HG03460 (cell line): ENCODE measurements around the gene VCAN.

Experiments used
- ATAC-seq: cut with Tn5 transposase; IDR thresholded peaks from one replicate; pipeline ENCODE4 v1.9.1; 2021; ENCODE audit not compliant: unreplicated experiment

VCAN gene

DNA sequence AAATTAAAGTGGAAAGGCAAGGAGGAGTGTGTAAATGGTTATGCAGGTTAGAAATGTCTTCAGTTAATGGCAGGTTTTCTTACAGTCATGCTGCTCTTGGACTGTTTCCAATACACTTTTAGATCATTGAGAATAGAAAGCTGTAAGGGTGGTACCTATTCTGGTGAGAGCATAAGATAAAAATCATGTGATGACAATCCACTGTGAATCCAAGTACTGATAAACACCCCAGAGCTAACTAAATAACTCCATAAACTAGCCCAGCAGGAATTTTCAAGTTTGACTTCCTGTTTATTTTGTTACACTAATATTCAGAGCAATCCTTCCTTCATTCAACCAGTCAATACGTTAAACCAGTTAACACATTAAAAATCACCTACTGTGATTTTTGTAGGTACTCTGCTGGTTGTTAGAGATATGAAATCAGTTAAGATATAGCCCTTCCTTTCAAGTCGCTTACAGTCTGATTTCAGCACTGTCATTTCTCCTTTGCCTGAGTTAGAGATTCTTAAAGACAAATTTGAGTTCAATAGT lies 22.6 kb downstream of the VCAN start:
- ATAC-seq: no peak

DNA sequence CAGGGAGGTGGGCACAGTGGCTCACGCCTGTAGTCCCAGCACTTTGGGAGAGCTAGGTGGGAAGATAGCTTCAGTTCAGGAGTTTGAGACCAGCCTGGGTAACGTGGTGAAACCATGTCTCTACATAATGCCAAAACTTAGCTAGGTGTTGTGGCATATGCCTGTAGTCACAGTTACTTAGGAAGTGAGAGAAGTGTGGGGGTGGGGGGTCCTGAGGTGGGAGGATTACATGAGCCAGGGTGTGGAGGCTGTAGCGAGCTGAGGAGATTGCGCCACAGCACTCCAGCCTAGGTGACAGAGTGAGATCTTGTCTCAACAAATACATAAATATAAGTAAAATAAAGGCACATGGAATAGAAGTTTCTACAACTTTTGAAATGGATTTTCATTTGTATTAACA lies 23.1 kb downstream of the VCAN start:
- ATAC-seq: no peak

DNA sequence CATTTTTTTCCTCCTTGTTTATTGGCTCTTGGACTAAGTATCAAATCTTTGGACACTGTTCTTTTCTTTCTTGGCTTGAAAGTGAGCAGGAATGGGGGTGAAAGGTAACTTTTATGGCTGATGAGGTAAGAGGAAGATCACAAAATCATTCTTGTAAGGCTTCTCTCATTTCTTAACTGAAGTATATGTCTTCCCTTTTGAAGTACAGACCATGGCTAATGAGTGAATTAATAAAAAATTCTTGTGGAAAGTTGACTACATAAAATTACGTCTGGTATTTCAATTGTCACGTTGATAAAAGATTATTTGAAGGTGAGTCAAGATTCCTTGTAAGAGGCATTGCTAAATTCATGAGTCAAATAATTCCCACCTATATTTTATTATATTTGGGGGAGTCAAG lies 25.1 kb downstream of the VCAN start:
- ATAC-seq: no peak

DNA sequence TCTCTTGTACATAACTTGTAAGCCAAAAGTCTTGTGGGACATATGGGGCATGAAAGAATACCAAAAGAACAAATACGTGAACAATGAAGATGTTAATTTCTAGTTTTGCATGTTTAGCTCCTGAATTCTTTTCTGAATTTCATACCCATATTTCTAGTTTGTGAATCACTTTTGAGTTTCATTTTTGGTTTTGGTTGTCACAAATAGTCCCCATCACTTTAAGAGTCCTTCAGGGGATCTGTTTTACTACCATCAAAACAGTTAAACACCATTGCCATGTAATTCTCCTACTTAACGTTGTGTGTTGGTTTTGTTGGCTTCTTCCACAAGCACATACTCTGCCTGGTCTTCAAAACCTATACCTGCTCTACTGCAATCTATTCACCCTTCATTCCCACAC lies 27.0 kb downstream of the VCAN start:
- no peak for ATAC-seq

DNA sequence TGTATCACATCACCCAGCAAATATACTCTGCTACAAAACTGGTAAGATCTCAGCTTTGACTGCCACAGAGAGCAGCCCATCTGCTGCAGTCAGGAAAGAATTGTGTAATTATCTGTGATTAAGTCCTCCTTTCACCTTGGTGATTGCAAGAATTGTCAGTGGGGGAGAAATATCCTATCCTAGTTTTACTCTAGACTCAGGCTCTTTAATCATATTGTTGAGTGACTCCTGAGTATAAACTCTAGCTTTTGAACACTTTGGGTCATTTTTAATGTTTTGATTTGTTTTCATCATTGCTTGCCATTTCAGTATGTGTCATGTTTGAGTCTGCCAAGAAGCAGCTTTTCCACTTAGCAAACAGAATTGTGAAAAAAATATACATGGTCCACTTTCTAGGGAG lies 32.1 kb downstream of the VCAN start:
- ATAC-seq: no peak

- ATAC-seq: no peak
These were observed 35.9 kb downstream of the VCAN start for GRCh38 chr5:83507431-83507830.

- ATAC-seq: no peak
These were observed 38.0 kb downstream of the VCAN start for GRCh38 chr5:83509540-83509939.

DNA sequence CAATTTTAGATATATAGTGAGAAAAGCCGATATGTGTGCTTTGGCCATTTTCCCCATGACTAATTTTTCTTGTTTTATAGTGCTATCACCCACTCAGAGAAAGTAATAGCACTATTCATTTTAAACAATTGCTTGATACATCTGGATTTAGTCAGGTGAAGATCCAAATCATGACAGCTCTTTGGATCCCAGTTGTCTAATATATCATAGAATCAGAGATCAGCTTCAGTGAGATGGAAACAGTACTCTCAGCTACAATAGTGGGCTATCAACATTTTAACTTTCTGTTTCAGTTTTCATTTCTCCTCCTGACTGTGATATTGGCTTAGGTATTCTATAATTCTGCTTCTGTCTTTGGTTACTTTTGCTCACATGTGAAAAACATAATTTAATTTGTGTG lies 38.7 kb downstream of the VCAN start:
- peak; percentile 90 for ATAC-seq

DNA sequence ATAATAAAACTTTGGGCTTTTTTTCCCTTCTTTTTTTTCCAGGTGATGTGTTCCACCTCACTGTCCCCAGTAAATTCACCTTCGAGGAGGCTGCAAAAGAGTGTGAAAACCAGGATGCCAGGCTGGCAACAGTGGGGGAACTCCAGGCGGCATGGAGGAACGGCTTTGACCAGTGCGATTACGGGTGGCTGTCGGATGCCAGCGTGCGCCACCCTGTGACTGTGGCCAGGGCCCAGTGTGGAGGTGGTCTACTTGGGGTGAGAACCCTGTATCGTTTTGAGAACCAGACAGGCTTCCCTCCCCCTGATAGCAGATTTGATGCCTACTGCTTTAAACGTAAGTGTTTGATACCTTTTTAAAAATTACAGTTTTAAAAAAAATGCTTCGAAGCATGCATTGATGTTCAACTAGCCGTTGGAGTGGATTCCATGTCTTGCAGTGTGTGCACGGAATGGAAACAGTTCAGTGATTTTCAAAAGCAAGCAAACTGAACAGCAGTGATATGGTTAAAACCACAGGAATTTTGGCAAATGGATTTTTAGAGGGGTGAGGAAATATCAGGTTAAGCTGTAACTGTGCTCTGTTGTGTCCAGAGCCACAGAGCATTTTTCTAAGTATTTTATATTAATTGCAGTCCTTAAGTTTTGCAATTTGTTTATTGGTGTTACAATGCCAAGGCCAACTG lies 40.7 kb downstream of the VCAN start:
- no peak for ATAC-seq

GRCh38 chr5:83513081-83513480 lies 41.5 kb downstream of the VCAN start:
- no peak for ATAC-seq

- no peak for ATAC-seq
These were observed 41.9 kb downstream of the VCAN start for GRCh38 chr5:83513491-83513890.

DNA sequence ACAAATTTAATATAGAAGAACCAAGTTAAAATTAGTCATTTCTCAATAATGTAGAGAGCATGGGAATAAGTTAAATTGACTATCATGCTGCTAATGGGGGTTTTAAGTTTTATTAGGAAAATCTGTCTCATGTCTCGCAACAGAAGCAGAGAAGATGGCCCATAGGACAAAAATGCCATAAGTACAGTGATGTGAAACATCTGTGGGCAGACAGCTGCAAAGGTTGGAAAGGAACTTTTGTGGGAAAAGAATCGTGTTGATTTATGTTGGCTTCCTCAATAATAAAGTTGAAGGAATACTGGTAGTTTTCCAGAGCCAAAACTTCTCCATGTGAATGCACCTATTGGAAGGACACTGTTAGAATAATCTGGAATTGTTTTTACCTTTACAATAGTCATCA lies 44.8 kb downstream of the VCAN start:
- no peak for ATAC-seq

GRCh38 chr5:83517072-83517687 lies 45.6 kb downstream of the VCAN start:
- no peak for ATAC-seq

GRCh38 chr5:83517688-83518085 lies 46.1 kb downstream of the VCAN start:
- ATAC-seq: no peak

GRCh38 chr5:83518319-83519061 lies 46.9 kb downstream of the VCAN start:
- ATAC-seq: no peak

GRCh38 chr5:83522446-83522845 lies 50.9 kb downstream of the VCAN start:
- ATAC-seq: no peak

GRCh38 chr5:83523929-83524328 lies 52.4 kb downstream of the VCAN start:
- ATAC-seq: no peak

- no peak for ATAC-seq
These were observed 52.8 kb downstream of the VCAN start for GRCh38 chr5:83524345-83524744.

- ATAC-seq: no peak
These were observed 53.4 kb downstream of the VCAN start for GRCh38 chr5:83524991-83525390.

GRCh38 chr5:83526289-83526688 lies 54.7 kb downstream of the VCAN start:
- no peak for ATAC-seq

DNA sequence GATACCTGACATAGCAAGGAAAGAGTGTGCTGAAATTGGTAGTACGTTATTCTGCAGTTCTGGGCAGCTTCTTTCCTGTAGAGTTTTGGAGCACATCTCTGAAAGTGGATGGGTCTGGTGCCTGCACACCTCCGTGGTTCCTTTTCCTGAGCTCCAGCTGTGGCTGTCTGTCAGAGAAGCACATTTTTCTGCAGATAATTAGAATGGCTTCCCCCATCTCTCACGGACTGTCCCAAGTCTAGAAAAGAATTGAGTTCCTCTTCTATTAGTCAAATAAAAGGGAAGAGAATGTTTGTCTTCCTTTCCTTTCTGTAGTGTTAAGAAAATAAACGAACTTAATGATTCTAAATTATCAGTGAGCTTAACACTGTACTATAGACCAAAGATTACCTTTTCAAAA lies 55.7 kb downstream of the VCAN start:
- ATAC-seq: no peak
